B cell (primary cell): ENCODE measurements around the gene GGTLC2. TPM values are rescaled to one million over a fixed set of nuclear protein-coding genes. Genes with fewer than 3 reads are reported as not detected.

Experiments used
- ATAC-seq: fragments of 200-7000 bp; cut with Tn5 transposase; one replicate; pipeline ENCODE4 v1.10.0; 2021; ENCODE audit warnings: low read depth, mild to moderate bottlenecking, moderate number of reproducible peaks, moderate library complexity
- CTCF ChIA-PET: fragments of 350-600 bp; sonication (Branson Sonifier 250); formaldehyde crosslinking; loops from one replicate; lab custom pipeline; 2021; ENCODE audit warnings: antibody characterized with exemption, inconsistent platforms; lab: Charles Lee
- POLR2A ChIA-PET: fragments of 350-600 bp; sonication (Branson Sonifier 250); formaldehyde crosslinking; loops from one replicate; lab custom pipeline; 2021; ENCODE audit warnings: antibody characterized with exemption; lab: Charles Lee
- DNase-seq: peaks from one replicate; pipeline ENCODE4 v3.0.0; 2013
- H2AFZ ChIP-seq: 2 replicates; pipeline ENCODE4 v1.6.1; 2012; ENCODE audit warnings: mild to moderate bottlenecking, low read depth, low read length; ENCODE audit not compliant: insufficient read depth, poor library complexity, severe bottlenecking
- H3K27ac ChIP-seq, 2 donors: 1 replicate in 1 of 2; 2 replicates in 1 of 2; pipeline ENCODE4 v1.5.1; 2012 to 2013; ENCODE audit warnings: low read length in 2 of 2, mild to moderate bottlenecking in 2 of 2, moderate library complexity in 1 of 2
- H3K27me3 ChIP-seq, 4 experiments: fragments of 200-600 bp in 1 of 4; sonication (generic) in 1 of 4; replicated peaks in 1 of 4; 1 replicate in 2 of 4; 2 replicates in 2 of 4; pipeline versions ENCODE4 v1.6.1 to v1.7.0; 2013 to 2016; ENCODE audit warnings: low read length in 3 of 4, mild to moderate bottlenecking in 2 of 4, mixed read lengths in 1 of 4, moderate library complexity in 1 of 4; ENCODE audit not compliant: insufficient read depth in 4 of 4, control insufficient read depth in 3 of 4; ENCODE audit errors: control extremely low read depth in 1 of 4
- H3K36me3 ChIP-seq, 2 experiments: replicated peaks in 1 of 2; 1 replicate in 1 of 2; 2 replicates in 1 of 2; pipeline versions ENCODE4 v1.6.1 to v1.7.1; 2013; ENCODE audit warnings: low read length in 1 of 2; ENCODE audit not compliant: insufficient read depth in 2 of 2, control insufficient read depth in 1 of 2; ENCODE audit errors: control extremely low read depth in 1 of 2, extremely low read depth in 1 of 2
- H3K4me1 ChIP-seq, 2 donors: fragments of 200-600 bp in 1 of 2; sonication (generic) in 1 of 2; 1 replicate in 1 of 2; 2 replicates in 1 of 2; pipeline versions ENCODE4 v1.5.1 to v1.6.1; 2013 to 2017; ENCODE audit warnings: low read length in 2 of 2; ENCODE audit not compliant: control insufficient read depth in 2 of 2, insufficient read depth in 2 of 2
- H3K4me2 ChIP-seq: replicated peaks from 2 replicates; pipeline ENCODE3; 2012; ENCODE audit warnings: mild to moderate bottlenecking, low read depth, low read length; ENCODE audit not compliant: poor library complexity, severe bottlenecking
- H3K4me3 ChIP-seq, 5 experiments: fragments of 200-600 bp in 1 of 5; sonication (generic) in 1 of 5; 1 replicate in 3 of 5; 2 replicates in 2 of 5; pipeline versions ENCODE4 v1.5.1 to v1.7.0; 2011 to 2016; ENCODE audit warnings: low read length in 4 of 5, mild to moderate bottlenecking in 4 of 5, low read depth in 2 of 5, control low read depth in 1 of 5, moderate library complexity in 1 of 5; ENCODE audit not compliant: insufficient read depth in 1 of 5; ENCODE audit errors: control extremely low read depth in 1 of 5, extremely low read depth in 1 of 5
- H3K79me2 ChIP-seq: fragments of 200-600 bp; sonication (generic); one replicate; pipeline ENCODE4 v1.6.0; 2016; ENCODE audit warnings: low read length; ENCODE audit not compliant: control insufficient read depth, insufficient read depth
- H3K9ac ChIP-seq: fragments of 200-600 bp; sonication (generic); 2 replicates; pipeline ENCODE4 v1.6.1; 2017; ENCODE audit warnings: mild to moderate bottlenecking, low read length, moderate library complexity
- H3K9me3 ChIP-seq, 3 donors: one replicate each; pipeline versions ENCODE4 v1.6.1 to v1.7.1; 2013; ENCODE audit warnings: low read length in 2 of 3; ENCODE audit not compliant: control insufficient read depth in 2 of 3, insufficient read depth in 1 of 3; ENCODE audit errors: control extremely low read depth in 1 of 3
- H4K20me1 ChIP-seq: 2 replicates; pipeline ENCODE4 v1.6.0; 2012; ENCODE audit warnings: mild to moderate bottlenecking, low read length; ENCODE audit not compliant: insufficient read depth, control insufficient read depth, poor library complexity, severe bottlenecking
- H3K27ac Mint-ChIP-seq: one replicate; pipeline ENCODE4 v1.8.0; 2021; ENCODE audit warnings: mixed read lengths
- H3K27me3 Mint-ChIP-seq: one replicate; pipeline ENCODE4 v1.8.0; 2021; ENCODE audit warnings: mixed read lengths
- H3K4me1 Mint-ChIP-seq: one replicate; pipeline ENCODE4 v1.8.0; 2021; ENCODE audit warnings: mixed read lengths
- H3K4me3 Mint-ChIP-seq: one replicate; pipeline ENCODE4 v1.8.0; 2021; ENCODE audit warnings: mixed read lengths
- H3K9me3 Mint-ChIP-seq: one replicate; pipeline ENCODE4 v1.8.0; 2022; ENCODE audit warnings: mixed read lengths; ENCODE audit not compliant: insufficient read depth
- EZH2 ChIP-seq: IDR thresholded peaks from 2 replicates; pipeline ENCODE4 v1.6.1; 2012; ENCODE audit warnings: borderline replicate concordance, low read depth, mild to moderate bottlenecking, moderate library complexity, low read length; ENCODE audit not compliant: insufficient read depth, poor library complexity, severe bottlenecking
- WGBS: methylation state at CpG from one replicate; pipeline ENCODE4 v1.1.5; 2013; ENCODE audit warnings: missing lambda C conversion rate; ENCODE audit not compliant: insufficient coverage; 5-methylcytosine and 5-hydroxymethylcytosine counted together
- intact Hi-C: fragments of 100-400 bp; cut with micrococcal nuclease; formaldehyde crosslinking; loops from one replicate; pipeline ENCODE4 v1.10.0; 2022
- polyA plus RNA-seq: library from polyadenylated mRNA; depleted of rRNA; stranded (reverse); fragments of >200 nt; gene quantifications from 2 replicates; pipeline ENCODE4 v1.2.3, GENCODE V29; 2012
- total RNA-seq, 2 donors: library from RNA; stranded (reverse); fragments of 120-200 nt in 1 of 2; gene quantifications; 1 replicate in 1 of 2; 2 replicates in 1 of 2; pipeline versions ENCODE4 v1.2.3 to v1.2.4, GENCODE V29; 2013 to 2022
- TF ChIP-seq, protein P1 (sequence below): fragments of 200-600 bp; IDR thresholded peaks from one replicate; pipeline ENCODE4 v1.8.0; 2022; ENCODE audit warnings: antibody characterized with exemption, mild to moderate bottlenecking

Gene GGTLC2
- total and polyA plus RNA-seq, 2 donors (not counting 1 experiment from before 2014, with no cell fraction given) = not detected

DNA sequence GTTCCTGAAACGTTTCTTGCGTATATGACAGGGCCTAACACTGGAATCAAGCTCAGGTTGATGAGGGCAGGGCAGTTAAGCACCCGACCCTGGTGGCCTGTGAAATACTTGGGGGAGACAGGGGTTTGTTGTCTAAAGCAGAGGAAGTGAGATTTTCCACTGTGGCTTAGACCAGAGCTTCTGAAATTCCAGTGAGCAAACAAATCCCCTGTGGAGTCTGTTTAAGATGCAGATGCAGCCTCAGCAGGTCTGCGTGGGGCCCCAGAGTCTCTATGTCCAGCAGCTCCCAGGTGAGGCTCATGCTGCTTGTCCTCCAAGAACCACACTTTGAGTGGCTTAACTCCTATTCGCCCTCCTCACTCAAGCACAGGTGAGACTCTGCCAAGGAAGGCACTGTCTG is 46.3 kb upstream of the GGTLC2 start:
- Mint-ChIP-seq H3K27me3 (no peaks in the 10 kb centered on the region), H3K27ac (no peak overlapping the region), H3K4me1 (peaks cover 37% of the 10 kb centered on the region), H3K4me3 (no peak overlapping the region), H3K9me3 (no peaks in the 10 kb centered on the region)
- H3K9ac ChIP-seq = no peak overlapping the region
- WGBS = 39% methylated on average over 4 of the region's 5 CpGs
- H4K20me1 ChIP-seq = no peaks in the 10 kb centered on the region
- no peaks in the 10 kb centered on the region for H3K36me3 ChIP-seq
- no peak overlapping the region for H3K4me3 ChIP-seq
- no peak for TF ChIP-seq EZH2
- TF ChIP-seq, protein P1, sequence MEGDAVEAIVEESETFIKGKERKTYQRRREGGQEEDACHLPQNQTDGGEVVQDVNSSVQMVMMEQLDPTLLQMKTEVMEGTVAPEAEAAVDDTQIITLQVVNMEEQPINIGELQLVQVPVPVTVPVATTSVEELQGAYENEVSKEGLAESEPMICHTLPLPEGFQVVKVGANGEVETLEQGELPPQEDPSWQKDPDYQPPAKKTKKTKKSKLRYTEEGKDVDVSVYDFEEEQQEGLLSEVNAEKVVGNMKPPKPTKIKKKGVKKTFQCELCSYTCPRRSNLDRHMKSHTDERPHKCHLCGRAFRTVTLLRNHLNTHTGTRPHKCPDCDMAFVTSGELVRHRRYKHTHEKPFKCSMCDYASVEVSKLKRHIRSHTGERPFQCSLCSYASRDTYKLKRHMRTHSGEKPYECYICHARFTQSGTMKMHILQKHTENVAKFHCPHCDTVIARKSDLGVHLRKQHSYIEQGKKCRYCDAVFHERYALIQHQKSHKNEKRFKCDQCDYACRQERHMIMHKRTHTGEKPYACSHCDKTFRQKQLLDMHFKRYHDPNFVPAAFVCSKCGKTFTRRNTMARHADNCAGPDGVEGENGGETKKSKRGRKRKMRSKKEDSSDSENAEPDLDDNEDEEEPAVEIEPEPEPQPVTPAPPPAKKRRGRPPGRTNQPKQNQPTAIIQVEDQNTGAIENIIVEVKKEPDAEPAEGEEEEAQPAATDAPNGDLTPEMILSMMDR = no peak
- H3K79me2 ChIP-seq = no peaks in the 10 kb centered on the region
- intact Hi-C loops = no loop called here
- no peak overlapping the region for H2AFZ ChIP-seq
- H3K27ac ChIP-seq = no peak overlapping the region
- ChIA-PET CTCF (interaction anchor here (0.8 to 2.6 kb wide), 4 partner anchors 11 to 683 kb away, joined by 3 to 17 read pairs (median 4); no protein-coding TSS in a partner anchor), POLR2A (no interaction called here)
- no peak for ATAC-seq
- H3K4me1 ChIP-seq = peaks cover 12 to 13% of the 10 kb centered on the region in 2 donors
- peaks cover 0 to 11% (median 1%) of the 10 kb centered on the region in 3 donors for H3K9me3 ChIP-seq
- DNase-seq = no peak
- H3K27me3 ChIP-seq = no peaks in the 10 kb centered on the region
- H3K4me2 ChIP-seq = no peak overlapping the region

DNA sequence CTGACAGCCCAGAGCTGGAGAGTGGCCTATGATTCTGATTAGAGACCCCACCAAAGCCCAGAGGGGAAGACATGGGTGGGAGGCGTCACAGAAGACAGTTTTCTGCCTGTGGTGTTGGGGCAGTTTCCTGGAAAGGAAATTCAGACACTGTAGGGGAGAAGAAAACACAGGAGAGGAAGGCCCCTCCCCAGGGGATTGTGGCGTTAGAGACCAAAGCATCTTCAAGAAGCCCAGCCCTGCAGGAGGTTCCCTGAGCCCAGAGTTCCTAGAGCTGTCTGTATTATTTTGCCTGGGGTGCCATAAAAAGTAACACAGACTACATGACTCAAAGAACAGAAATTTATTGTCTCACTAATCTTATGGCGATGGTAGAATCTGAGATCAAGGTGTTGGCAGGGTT is 45.2 kb upstream of the GGTLC2 start:
- peaks cover 43% of the 10 kb centered on the region for H3K4me1 Mint-ChIP-seq
- H3K27me3 Mint-ChIP-seq = no peaks in the 10 kb centered on the region
- H3K27ac Mint-ChIP-seq = no peak overlapping the region
- intact Hi-C loops = no loop called here
- DNase-seq (no peak), ATAC-seq (no peak)
- no CpG with 5 or more reads among the region's 3 CpGs for WGBS
- TF ChIP-seq, protein P1 = no peak
- TF ChIP-seq EZH2 = no peak
- POLR2A ChIA-PET = no interaction called here
- Histone ChIP-seq H3K27ac (no peak overlapping the region), H3K4me1 (peaks cover 14 to 18% of the 10 kb centered on the region in 2 donors), H4K20me1 (no peaks in the 10 kb centered on the region), H3K9me3 (peaks cover 5 to 19% (median 13%) of the 10 kb centered on the region in 3 donors), H3K27me3 (no peaks in the 10 kb centered on the region), H3K79me2 (no peaks in the 10 kb centered on the region), H3K36me3 (no peaks in the 10 kb centered on the region), H3K4me2 (no peak overlapping the region), H3K9ac (no peak overlapping the region), H2AFZ (no peak overlapping the region), H3K4me3 (no peak overlapping the region)
- H3K4me3 Mint-ChIP-seq = no peak overlapping the region
- CTCF ChIA-PET = interaction anchor here (1.5 to 2.6 kb wide), 3 partner anchors 8 to 358 kb away, joined by 4 to 17 read pairs (median 5); no protein-coding TSS in a partner anchor
- no peaks in the 10 kb centered on the region for H3K9me3 Mint-ChIP-seq
